GM20000 (cell line): Measurements from ENCODE around the gene PGM2.

Source experiments
- DNase-seq: peaks from one replicate; pipeline ENCODE4 v3.0.0; 2012; ENCODE audit warnings: low spot score
- CTCF ChIP-seq: IDR thresholded peaks from 2 replicates; pipeline ENCODE4 v1.5.1; 2012; ENCODE audit warnings: mild to moderate bottlenecking, control low read depth; ENCODE audit errors: extremely low read depth, missing control alignments

PGM2 gene

GRCh38 chr4:37910091-37910486 lies 83.6 kb downstream of the PGM2 start:
- TF ChIP-seq CTCF: no peak
- no peak for DNase-seq
